GM19395 (cell line): ENCODE results near the gene PMVK.
"Not testable (repeated sequence)": the region's sequence is repeated elsewhere in the genome, so short reads cannot be mapped to it uniquely, and the experiment has no call there.

Experiments used
- ATAC-seq: cut with Tn5 transposase; IDR thresholded peaks from one replicate; pipeline ENCODE4 v1.9.1; 2021; ENCODE audit warnings: mild to moderate bottlenecking, moderate library complexity; ENCODE audit not compliant: unreplicated experiment

Gene PMVK

GRCh38 chr1:154936555-154937084 is at the start of gene PMVK:
TSS of gene PMVK (minus strand) at chr1:154936719. CDS start at chr1:154936685, 34 bp downstream.
- peak; percentile 79 for ATAC-seq

GRCh38 chr1:154983776-154984466 is 47.4 kb upstream of the PMVK start:
- no peak for ATAC-seq

GRCh38 chr1:154982897-154983648 is 46.6 kb upstream of the PMVK start, which contains the start of gene FLAD1:
TSS of gene FLAD1 (plus strand) at chr1:154983344. CDS start at chr1:154983695, 351 bp downstream.
- peak; percentile 97 for ATAC-seq

- no peak for ATAC-seq
Measured at GRCh38 chr1:154982341-154982740, 45.8 kb upstream of the PMVK start.

GRCh38 chr1:154978360-154978759 is 41.8 kb upstream of the PMVK start:
- ATAC-seq = no peak

- ATAC-seq = not testable (repeated sequence)
Measured at GRCh38 chr1:154977762-154978161, 41.2 kb upstream of the PMVK start.

- no peak for ATAC-seq
Measured at GRCh38 chr1:154975409-154976059, 39.0 kb upstream of the PMVK start.

GRCh38 chr1:154974808-154975408 is 38.4 kb upstream of the PMVK start:
- ATAC-seq = peak; percentile 55

- peak; percentile 76 for ATAC-seq
Measured at GRCh38 chr1:154974102-154974807, 37.7 kb upstream of the PMVK start, which contains the start of gene CKS1B. TSS of gene CKS1B (plus strand) at chr1:154974681. CDS start at chr1:154974746, 65 bp downstream.

GRCh38 chr1:154973344-154974101 is 37.0 kb upstream of the PMVK start:
- ATAC-seq = peak; percentile 25

- ATAC-seq = no peak
Measured at GRCh38 chr1:154972517-154973343, 36.2 kb upstream of the PMVK start.

- no peak for ATAC-seq
Measured at GRCh38 chr1:154972213-154972516, 35.6 kb upstream of the PMVK start.

GRCh38 chr1:154971341-154971998 is 35.0 kb upstream of the PMVK start:
- no peak for ATAC-seq

GRCh38 chr1:154970631-154971340 is 34.3 kb upstream of the PMVK start, which contains the start of gene SHC1:
TSS of gene SHC1 (minus strand) at chr1:154970747. CDS start at chr1:154970526, 221 bp downstream.
- peak; percentile 42 for ATAC-seq

GRCh38 chr1:154969860-154970452 is 33.4 kb upstream of the PMVK start:
- ATAC-seq = no peak

GRCh38 chr1:154969246-154969645 is 32.7 kb upstream of the PMVK start:
- no peak for ATAC-seq

GRCh38 chr1:154968731-154969130 is 32.2 kb upstream of the PMVK start:
- no peak for ATAC-seq
